ENCODE results near the gene MYZAP. TPM values are rescaled to one million over a fixed set of nuclear protein-coding genes. Genes with fewer than 3 reads are reported as not detected.

MYZAP gene
- total and polyA plus RNA-seq, 2 of the 13 experiments (the other 11 are each of a cell fraction or from before 2014, with no cell fraction given): not detected

DNA sequence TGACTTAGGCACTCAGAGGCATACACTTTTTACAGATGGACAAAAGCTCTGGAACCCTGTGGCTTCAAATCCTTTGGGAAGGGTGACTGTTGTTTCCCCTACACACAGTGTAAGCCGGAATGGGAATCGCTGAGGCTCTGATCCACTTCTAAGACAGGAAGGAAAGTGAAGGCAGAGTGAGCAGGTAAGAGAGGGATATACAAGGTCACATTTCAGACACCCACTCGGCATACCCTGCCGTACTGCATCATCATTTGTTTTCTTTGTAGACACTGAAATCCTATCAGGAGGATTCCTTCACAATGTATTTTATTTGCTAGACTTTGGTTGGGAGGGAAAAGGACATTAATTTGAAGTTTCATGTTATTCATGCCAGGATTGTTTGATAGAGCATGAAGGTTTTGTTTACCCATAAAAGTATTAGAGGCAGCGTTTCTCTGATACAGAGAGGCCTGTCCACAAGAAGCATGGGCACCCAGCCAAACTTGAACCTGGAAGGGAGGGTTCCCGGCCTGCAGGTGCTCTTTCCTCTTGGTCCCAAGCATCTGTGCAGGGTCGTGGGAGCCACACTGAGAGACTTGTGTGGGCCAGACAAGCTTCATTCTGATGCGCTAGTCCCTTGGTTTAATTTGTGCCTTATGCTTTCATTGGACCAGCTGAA is 92.9 kb downstream of the MYZAP start:
- Histone ChIP-seq H4K20me1 (ENCODE audit: insufficient read depth, low read length) (no peaks in the 10 kb centered on the region), H3K36me3 (replicated peaks in 1 of 2; ENCODE audit: control insufficient read depth in 1 of 2, insufficient read depth in 2 of 2, low read length in 2 of 2) (no peaks in the 10 kb centered on the region), H3K9ac (ENCODE audit: insufficient read depth, low read depth, low read length) (no peak overlapping the region), H3K4me2 (ENCODE audit: low read depth, low read length) (no peak overlapping the region), H3K4me1 (ENCODE audit: insufficient read depth, low read length) (no peaks in the 10 kb centered on the region), H3K27ac (ENCODE audit: extremely low read length, insufficient read depth, low read length) (no peak overlapping the region), H3K79me2 (ENCODE audit: insufficient read depth, low read length) (no peaks in the 10 kb centered on the region), H3K4me3 (replicated peaks in 1 of 3; ENCODE audit: insufficient read depth in 1 of 3, low read depth in 2 of 3, low read length in 3 of 3) (no peak overlapping the region), H3K27me3 (ENCODE audit: control insufficient read depth in 1 of 2, insufficient read depth in 2 of 2, low read length in 2 of 2) (peaks cover 1 to 9% of the 10 kb centered on the region in 2 experiments; a peak in 3 of 5 replicates), H2AFZ (ENCODE audit: low read length) (no peak overlapping the region), H3K9me3 (ENCODE audit: low read length) (no peaks in the 10 kb centered on the region)
- ATAC-seq (no peak), DNase-seq (ENCODE audit: low spot score) (no peak), FAIRE-seq (no peak)
- intact Hi-C loops (cut with micrococcal nuclease; ENCODE audit: unreplicated experiment) (no loop called here), in situ Hi-C loops (cut with HindIII; ENCODE audit: extremely low pct_ligation_motif_present, low pct_unique_long_range_greater_than_20kb) (no loop called here)
- POLR2A ChIA-PET: no interaction called here
- 36% methylated on average over 8 of the region's 8 CpGs for WGBS (ENCODE audit: low lambda C conversion rate)
- CTCF ChIA-PET (ENCODE audit: low intra/inter-chr PET ratio, low total read pairs): no interaction called here
- TF ChIP-seq SALL1 (CRISPR knock-in tag; IDR thresholded peaks at IDR 0.05): no peak
- TF ChIP-seq, protein P1, sequence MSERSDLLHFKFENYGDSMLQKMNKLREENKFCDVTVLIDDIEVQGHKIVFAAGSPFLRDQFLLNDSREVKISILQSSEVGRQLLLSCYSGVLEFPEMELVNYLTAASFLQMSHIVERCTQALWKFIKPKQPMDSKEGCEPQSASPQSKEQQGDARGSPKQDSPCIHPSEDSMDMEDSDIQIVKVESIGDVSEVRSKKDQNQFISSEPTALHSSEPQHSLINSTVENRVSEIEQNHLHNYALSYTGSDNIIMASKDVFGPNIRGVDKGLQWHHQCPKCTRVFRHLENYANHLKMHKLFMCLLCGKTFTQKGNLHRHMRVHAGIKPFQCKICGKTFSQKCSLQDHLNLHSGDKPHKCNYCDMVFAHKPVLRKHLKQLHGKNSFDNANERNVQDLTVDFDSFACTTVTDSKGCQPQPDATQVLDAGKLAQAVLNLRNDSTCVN (CRISPR knock-in tag; IDR thresholded peaks at IDR 0.05; ENCODE audit: borderline replicate concordance): no peak
- no TSS peak for BruUV-seq (replicated peaks)

DNA sequence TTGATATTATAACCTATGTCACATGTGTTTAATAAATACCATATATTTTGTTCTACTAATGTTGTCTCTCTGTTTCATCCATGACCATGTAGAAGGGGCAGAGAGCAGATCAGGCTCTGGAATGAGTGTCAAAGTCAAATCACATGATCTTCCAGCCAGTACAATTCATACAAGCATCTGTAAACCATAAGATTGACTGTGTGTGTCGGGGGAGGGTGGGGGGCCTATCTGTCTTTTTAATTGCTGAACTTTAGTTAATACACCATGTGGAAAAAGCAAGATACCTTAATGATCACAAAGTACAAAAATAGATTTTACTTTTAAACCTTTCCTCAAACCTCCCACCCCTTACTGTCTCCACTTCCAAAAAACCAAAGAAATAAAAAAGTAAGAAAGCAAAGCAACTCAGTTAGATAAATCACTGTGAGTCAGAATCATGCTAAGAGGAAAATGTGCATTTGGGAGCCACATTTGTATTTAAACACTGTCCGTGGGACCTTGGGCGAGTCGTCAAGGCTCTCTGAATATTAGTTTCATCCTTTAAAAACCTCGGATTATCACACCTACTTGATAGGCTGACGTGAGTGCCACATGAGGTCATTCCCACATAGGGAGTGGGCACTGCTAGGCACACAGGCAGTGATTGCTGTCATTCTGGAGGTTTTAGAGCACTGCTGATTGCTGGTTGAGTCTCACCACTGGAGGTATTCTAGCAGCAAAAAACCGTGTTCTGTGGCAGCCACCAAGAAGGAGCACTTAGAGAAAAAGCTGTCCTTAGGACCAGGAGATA is 93.8 kb downstream of the MYZAP start:
- ChIA-PET CTCF (ENCODE audit: low intra/inter-chr PET ratio, low total read pairs) (no interaction called here), POLR2A (no interaction called here)
- H2AFZ ChIP-seq (ENCODE audit: low read length): no peak overlapping the region
- no peaks in the 10 kb centered on the region for H3K79me2 ChIP-seq (ENCODE audit: insufficient read depth, low read length)
- intact Hi-C loops (cut with micrococcal nuclease; ENCODE audit: unreplicated experiment): no loop called here
- in situ Hi-C loops (cut with HindIII; ENCODE audit: extremely low pct_ligation_motif_present, low pct_unique_long_range_greater_than_20kb): no loop called here
- no peaks in the 10 kb centered on the region for H4K20me1 ChIP-seq (ENCODE audit: insufficient read depth, low read length)
- H3K27ac ChIP-seq (ENCODE audit: extremely low read length, insufficient read depth, low read length): no peak overlapping the region
- DNase-seq (ENCODE audit: low spot score) (no peak), ATAC-seq (no peak), FAIRE-seq (no peak)
- no peaks in the 10 kb centered on the region for H3K9me3 ChIP-seq (ENCODE audit: low read length)
- no peak overlapping the region for H3K4me2 ChIP-seq (ENCODE audit: low read depth, low read length)
- H3K4me1 ChIP-seq (ENCODE audit: insufficient read depth, low read length): no peaks in the 10 kb centered on the region
- H3K4me3 ChIP-seq (replicated peaks in 1 of 3; ENCODE audit: insufficient read depth in 1 of 3, low read depth in 2 of 3, low read length in 3 of 3): no peak overlapping the region
- peaks cover 1 to 9% of the 10 kb centered on the region in 2 experiments; a peak in 3 of 5 replicates for H3K27me3 ChIP-seq (ENCODE audit: control insufficient read depth in 1 of 2, insufficient read depth in 2 of 2, low read length in 2 of 2)
- WGBS (ENCODE audit: low lambda C conversion rate): 31% methylated on average over 7 of the region's 7 CpGs
- no TSS peak for BruUV-seq (replicated peaks)
- H3K36me3 ChIP-seq (replicated peaks in 1 of 2; ENCODE audit: control insufficient read depth in 1 of 2, insufficient read depth in 2 of 2, low read length in 2 of 2): no peaks in the 10 kb centered on the region
- no peak for TF ChIP-seq ZBTB7B (CRISPR knock-in tag; IDR thresholded peaks at IDR 0.05)
- no peak for TF ChIP-seq BCL6 (CRISPR knock-in tag; IDR thresholded peaks at IDR 0.05)
- no peak for TF ChIP-seq RARG (CRISPR knock-in tag; IDR thresholded peaks at IDR 0.05; ENCODE audit: low read depth)
- TF ChIP-seq, protein P2, sequence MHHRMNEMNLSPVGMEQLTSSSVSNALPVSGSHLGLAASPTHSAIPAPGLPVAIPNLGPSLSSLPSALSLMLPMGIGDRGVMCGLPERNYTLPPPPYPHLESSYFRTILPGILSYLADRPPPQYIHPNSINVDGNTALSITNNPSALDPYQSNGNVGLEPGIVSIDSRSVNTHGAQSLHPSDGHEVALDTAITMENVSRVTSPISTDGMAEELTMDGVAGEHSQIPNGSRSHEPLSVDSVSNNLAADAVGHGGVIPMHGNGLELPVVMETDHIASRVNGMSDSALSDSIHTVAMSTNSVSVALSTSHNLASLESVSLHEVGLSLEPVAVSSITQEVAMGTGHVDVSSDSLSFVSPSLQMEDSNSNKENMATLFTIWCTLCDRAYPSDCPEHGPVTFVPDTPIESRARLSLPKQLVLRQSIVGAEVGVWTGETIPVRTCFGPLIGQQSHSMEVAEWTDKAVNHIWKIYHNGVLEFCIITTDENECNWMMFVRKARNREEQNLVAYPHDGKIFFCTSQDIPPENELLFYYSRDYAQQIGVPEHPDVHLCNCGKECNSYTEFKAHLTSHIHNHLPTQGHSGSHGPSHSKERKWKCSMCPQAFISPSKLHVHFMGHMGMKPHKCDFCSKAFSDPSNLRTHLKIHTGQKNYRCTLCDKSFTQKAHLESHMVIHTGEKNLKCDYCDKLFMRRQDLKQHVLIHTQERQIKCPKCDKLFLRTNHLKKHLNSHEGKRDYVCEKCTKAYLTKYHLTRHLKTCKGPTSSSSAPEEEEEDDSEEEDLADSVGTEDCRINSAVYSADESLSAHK (CRISPR knock-in tag; IDR thresholded peaks at IDR 0.05; ENCODE audit: borderline replicate concordance): no peak
- TF ChIP-seq RBFOX2 (IDR thresholded peaks at IDR 0.05; ENCODE audit: low read depth, low read length): no peak
- TF ChIP-seq, protein P3, sequence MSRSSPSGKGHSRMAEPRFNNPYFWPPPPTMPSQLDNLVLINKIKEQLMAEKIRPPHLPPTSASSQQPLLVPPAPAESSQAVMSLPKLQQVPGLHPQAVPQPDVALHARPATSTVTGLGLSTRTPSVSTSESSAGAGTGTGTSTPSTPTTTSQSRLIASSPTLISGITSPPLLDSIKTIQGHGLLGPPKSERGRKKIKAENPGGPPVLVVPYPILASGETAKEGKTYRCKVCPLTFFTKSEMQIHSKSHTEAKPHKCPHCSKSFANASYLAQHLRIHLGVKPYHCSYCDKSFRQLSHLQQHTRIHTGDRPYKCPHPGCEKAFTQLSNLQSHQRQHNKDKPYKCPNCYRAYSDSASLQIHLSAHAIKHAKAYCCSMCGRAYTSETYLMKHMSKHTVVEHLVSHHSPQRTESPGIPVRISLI (CRISPR knock-in tag; IDR thresholded peaks at IDR 0.05; ENCODE audit: borderline replicate concordance): no peak
- TF ChIP-seq IRF2 (CRISPR knock-in tag; IDR thresholded peaks at IDR 0.05): no peak
- TF ChIP-seq ZNF670 (CRISPR knock-in tag; IDR thresholded peaks at IDR 0.05; ENCODE audit: borderline replicate concordance): no peak
- H3K9ac ChIP-seq (ENCODE audit: insufficient read depth, low read depth, low read length): no peak overlapping the region
